GM18520 (cell line): ENCODE data around the gene PPP2CA.
"Not testable (repeated sequence)": the region's sequence is repeated elsewhere in the genome, so short reads cannot be mapped to it uniquely, and the experiment has no call there.

Experiments
- ATAC-seq: cut with Tn5 transposase; IDR thresholded peaks from one replicate; pipeline ENCODE4 v1.9.1; 2021; ENCODE audit not compliant: unreplicated experiment

Gene PPP2CA

GRCh38 chr5:134225780-134226440 is at the start of gene PPP2CA:
Gene PPP2CA (minus strand): TSS chr5:134226073. CDS start chr5:134225861, 212 bp downstream.
- ATAC-seq = peak; percentile 70

DNA sequence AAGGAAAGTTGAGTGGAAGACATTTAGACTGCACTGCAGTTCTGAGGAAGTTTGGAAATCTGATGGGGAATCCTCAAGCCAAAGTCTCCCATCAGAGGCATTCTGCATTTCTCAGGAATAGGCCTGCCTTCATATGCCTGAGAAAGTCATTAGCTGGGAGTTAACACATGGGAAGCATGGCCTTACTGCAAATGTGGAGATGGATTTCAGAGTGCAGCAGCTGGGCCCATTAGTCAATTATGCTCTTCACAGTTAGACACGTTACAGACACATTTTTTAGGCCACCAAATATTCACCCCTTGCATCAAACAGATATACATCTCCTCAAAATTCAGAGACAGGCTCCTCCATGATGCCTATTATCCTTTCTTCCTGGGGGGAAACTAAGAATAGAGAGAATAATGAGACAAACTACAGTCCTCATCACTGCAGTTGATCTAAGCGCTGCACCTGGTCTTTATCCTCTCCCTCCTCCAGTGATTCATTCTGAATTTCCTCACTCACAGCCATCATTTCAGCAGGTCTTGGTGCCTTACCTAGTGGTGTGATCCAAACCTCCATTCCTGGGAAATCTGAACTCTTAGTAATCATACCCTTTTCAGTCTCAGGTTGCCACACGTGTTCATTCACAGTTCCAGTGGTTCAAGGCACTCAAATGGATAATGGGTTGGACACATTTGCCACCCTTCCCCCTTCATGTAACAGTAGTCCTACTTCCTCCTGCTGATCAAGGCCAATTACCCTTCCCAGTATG is 47.9 kb upstream of the PPP2CA start:
- no peak for ATAC-seq

DNA sequence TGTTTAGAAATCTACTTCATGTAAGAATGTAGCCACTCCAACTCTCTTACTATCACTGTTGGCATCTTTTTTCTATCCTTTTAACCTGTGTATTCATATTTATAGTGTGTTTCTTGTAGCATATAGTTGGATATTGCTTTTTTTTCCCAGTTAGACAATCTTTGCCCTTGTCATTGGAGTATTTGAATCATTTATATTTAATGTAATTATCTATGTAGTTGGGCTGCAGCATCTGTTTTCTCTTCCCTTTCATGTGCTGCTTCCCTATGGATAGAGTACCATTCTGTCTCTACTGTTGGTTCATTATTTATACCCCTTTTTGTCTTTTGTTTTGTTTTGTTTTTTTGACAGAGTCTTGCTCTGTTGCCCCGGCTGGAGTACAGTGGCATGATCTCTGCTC is 45.2 kb upstream of the PPP2CA start:
- no peak for ATAC-seq

DNA sequence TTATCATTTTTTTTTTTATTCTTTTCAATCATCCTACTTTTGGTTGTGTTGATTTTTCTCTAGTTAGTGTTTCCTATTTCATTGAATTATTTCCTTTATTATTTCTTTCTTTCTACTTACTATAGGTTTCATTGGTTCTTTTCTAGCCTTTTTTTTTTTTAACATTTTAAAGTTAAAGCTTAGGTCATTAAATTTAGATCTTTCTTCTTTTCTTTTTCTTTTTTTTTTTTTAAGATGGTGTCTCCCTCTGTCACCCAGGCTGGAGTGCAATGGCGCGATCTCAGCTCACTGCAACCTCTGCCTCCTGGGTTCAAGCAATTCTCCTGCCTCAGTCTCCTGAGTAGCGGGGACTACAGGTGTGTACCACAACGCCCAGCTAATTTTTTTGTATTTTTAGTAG is 43.0 kb upstream of the PPP2CA start:
- no peak for ATAC-seq

DNA sequence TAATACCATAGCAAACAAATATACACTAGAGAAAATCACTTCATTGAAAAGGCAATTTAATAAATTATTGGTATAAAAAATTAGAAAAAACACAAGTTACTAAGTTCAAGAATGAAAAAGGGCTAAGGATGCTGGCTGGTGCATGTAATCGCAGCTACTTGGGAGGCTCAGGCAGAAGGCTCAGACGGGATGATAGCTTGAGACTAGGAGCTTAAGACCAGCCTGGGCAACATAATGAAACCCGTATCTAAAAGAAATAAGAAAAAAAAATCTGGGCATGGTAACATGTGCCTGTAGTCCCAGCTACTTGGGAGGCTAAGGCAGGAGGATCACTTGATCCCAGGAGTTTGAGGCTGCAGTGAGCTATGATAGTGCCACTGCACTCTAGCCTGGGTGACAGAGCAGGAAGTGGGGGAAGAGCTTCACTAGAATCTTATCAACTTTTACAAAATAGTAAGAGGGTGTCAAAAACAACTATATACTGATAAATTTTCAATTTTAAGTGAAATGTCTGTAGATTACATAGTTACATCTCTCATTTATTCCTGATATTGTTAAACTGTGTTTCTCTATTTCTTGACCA is 42.2 kb upstream of the PPP2CA start:
- no peak for ATAC-seq

DNA sequence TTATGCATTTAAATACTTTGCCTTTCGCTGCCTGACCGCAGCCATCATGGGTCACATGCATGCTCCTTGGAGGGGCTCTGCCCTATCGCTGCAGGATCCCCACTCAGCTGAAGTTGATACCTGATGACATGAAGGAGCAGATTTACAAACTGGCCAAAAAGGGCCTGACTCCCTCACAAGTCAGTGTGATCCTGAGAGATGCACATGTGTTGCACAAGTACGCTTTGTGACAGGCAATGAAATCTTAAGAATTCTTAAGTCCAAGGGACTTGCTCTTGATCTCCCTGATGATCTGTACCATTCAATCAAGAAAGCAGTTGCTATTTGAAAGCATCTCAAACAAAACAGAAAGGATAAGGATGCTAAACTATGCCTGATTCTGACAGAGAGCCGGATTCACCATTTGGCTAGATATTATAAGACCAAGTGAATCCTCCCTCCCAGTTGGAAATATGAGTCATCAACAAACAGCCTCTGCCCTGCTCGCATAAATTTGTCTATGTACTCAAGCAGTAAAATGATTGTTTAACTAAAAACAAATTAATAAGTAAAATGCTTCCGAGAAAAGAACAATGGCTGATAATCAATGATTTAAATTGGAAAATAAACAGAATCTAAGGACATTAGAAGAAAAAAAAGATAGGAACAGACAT is 41.6 kb upstream of the PPP2CA start:
- ATAC-seq = no peak

DNA sequence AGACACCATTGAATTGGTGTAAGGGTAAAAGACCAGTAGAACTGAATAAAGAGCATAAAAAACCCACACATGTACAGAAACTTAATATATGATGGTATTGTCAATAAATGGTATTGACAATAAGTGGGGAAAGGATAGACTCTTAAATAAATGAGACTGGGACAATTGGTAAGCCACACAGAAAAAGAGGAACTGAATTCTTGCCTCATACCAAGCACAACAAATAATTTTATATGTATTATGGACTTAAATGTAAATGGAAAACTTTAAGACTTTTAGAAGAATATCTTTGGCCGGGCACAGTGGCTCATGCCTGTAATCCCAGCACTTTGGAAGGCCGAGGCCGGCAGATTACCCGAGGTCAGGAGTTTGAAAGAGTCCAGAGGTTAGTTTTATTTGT is 37.9 kb upstream of the PPP2CA start:
- ATAC-seq = no peak

- ATAC-seq = not testable (repeated sequence)
Measured at GRCh38 chr5:134262629-134263028, 36.8 kb upstream of the PPP2CA start.

- ATAC-seq = no peak
Measured at GRCh38 chr5:134258896-134259295, 33.0 kb upstream of the PPP2CA start.

DNA sequence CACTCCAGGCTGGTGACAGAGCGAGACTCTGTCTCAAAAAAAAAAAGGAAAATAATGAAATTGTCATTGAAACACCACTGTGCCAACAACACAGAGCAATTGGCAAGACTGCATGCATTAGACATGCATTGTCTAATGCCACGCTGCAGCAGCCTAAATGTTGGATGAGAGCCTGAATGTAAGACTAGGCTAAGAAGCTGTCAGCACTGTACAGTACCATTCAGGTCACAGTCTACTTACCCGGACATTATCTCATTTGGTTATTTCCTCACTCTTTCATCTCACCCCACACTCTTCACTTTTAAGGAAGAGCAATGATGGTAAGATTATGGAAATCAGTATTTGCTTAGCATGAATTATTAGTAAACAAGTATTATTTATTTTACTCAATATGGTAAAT is 31.3 kb upstream of the PPP2CA start:
- no peak for ATAC-seq

- no peak for ATAC-seq
Measured at GRCh38 chr5:134255418-134256150, 29.7 kb upstream of the PPP2CA start.

DNA sequence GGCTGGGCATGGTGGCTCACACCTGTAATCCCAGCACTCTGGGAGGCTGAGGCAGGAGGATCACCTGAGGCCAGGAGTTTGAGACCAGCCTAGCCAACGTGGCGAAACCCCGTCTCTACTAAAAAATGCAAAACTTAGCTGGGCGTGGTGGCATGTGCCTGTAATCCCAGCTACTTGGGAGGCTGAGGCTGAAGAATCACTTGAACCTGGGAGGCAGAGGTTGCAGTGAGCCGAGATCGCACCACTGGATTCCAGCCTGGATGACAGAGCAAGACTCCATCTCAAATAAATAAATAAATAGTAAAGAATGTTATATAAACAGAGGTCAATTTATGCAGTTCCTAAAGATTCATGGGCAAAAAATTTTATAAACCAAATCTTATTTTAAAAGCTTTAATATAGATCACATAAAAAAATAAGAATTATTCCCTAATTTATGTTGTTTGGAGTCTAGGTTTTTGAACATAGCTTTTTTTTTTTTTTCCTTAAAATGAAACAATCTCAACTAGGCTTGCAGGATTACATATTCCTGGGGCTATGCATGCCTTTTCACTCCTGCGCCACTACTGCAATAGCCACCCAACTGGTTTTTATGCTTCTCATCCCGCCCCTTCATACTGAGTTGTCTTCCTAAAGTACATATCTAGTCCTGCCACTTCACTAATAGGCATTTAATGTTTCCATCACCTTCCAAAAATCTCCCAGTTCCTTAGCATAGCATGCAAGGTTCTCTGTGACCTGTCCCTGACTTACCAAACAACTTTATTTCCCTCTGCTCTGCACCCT is 27.7 kb upstream of the PPP2CA start:
- ATAC-seq = not testable (repeated sequence)

- no peak for ATAC-seq
Measured at GRCh38 chr5:134252671-134253070, 26.8 kb upstream of the PPP2CA start.

- ATAC-seq = no peak
Measured at GRCh38 chr5:134250949-134251348, 25.1 kb upstream of the PPP2CA start.

GRCh38 chr5:134249469-134250379 is 23.9 kb upstream of the PPP2CA start:
- ATAC-seq = no peak

- ATAC-seq = no peak
Measured at GRCh38 chr5:134248256-134248655, 22.4 kb upstream of the PPP2CA start.

DNA sequence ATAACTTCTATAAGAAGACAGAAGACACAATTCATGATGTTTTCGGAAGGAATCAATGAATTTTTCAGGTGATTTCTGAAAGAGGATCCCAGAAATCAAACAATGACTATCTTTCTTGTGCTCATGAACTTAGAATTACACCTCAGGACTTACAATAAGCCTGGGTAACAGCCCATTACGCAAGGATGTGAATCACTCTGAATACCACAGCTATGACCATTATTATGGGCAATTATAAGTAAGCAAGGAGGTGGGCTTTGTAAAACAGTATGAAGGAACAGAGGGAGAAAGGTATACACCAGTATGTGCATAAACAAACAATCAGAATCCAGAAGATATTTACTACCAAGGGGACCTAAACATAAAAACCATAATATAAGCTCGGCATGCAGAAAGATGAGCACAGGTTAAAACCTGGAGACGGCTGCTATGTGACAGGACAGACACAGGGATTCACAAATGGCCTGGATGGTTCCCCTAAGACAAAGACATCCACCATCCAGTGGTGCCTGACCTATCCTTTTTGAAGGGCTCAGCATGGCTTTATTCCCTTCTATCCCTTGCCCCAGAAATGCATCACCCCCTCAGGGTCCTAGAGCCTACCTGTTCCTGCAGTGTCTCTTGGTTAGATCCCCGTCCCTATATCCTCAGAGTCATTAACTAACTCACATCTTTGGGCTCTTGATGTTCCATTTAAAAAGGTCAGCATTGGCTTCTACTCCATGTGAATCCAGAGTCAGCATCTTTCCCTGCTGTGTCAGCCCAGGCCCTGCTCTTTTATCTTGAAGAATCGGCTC is 21.8 kb upstream of the PPP2CA start:
- no peak for ATAC-seq

GRCh38 chr5:134246771-134247427 is 21.0 kb upstream of the PPP2CA start:
- no peak for ATAC-seq
